Panc1 (cell line): ENCODE results near the gene KRTAP4-1. TPM values are rescaled to one million over a fixed set of nuclear protein-coding genes. Genes with fewer than 3 reads are reported as not detected.

ENCODE experiments used
- ATAC-seq: fragments of 200-7000 bp; cut with Tn5 transposase; 2 replicates; pipeline ENCODE4 v1.9.1; 2020; ENCODE audit warnings: mild to moderate bottlenecking, moderate library complexity
- BruUV-seq: library from RNA; stranded (reverse); fragments of 400-500 nt; replicated peaks from 2 replicates; lab custom pipeline; 2021; lab: Mats Ljungman, UMichigan
- CTCF ChIA-PET: fragments of 300-600 bp; sonication (Branson Sonifier 250); formaldehyde crosslinking; loops from one replicate; lab custom pipeline; 2022; ENCODE audit warnings: antibody characterized with exemption; lab: Charles Lee
- POLR2A ChIA-PET: fragments of 300-600 bp; sonication (Branson Sonifier 250); formaldehyde crosslinking; loops from one replicate; lab custom pipeline; 2022; ENCODE audit warnings: antibody characterized with exemption; lab: Charles Lee
- DNase-seq: peaks from one replicate; pipeline ENCODE4 v3.0.0-alpha.2; 2010; ENCODE audit warnings: low read depth, low spot score
- H3K27ac ChIP-seq: 2 replicates; pipeline ENCODE4 v1.5.1; 2011; ENCODE audit warnings: mild to moderate bottlenecking, low read length, inconsistent platforms
- H3K27me3 ChIP-seq: fragments of 200-500 bp; sonication (Bioruptor generic); 2 replicates; pipeline ENCODE4 v1.6.0; 2014; ENCODE audit warnings: low read length, inconsistent platforms; ENCODE audit not compliant: control insufficient read depth, insufficient read depth
- H3K36me3 ChIP-seq: fragments of 200-500 bp; sonication (Bioruptor generic); 2 replicates; pipeline ENCODE4 v1.5.1; 2014; ENCODE audit warnings: inconsistent platforms, mild to moderate bottlenecking, low read length, moderate library complexity; ENCODE audit not compliant: control insufficient read depth, insufficient read depth
- H3K4me1 ChIP-seq: 2 replicates; pipeline ENCODE4 v1.5.1; 2011; ENCODE audit warnings: inconsistent platforms, mild to moderate bottlenecking, low read length, moderate library complexity; ENCODE audit not compliant: control insufficient read depth, insufficient read depth
- H3K4me3 ChIP-seq, 2 experiments: 2 replicates each; pipeline ENCODE4 v1.5.1; 2011 to 2012; ENCODE audit warnings: low read depth in 2 of 2, low read length in 2 of 2, mild to moderate bottlenecking in 2 of 2, inconsistent platforms in 1 of 2, moderate library complexity in 1 of 2
- H3K9me3 ChIP-seq: fragments of 200-500 bp; sonication (Bioruptor generic); 2 replicates; pipeline ENCODE4 v1.5.1; 2014; ENCODE audit warnings: low read depth, mild to moderate bottlenecking, inconsistent platforms, low read length, moderate library complexity; ENCODE audit not compliant: control insufficient read depth, insufficient read depth
- POLR2AphosphoS5 ChIP-seq: IDR thresholded peaks from 2 replicates; pipeline ENCODE4 v1.6.1; 2012; ENCODE audit warnings: mild to moderate bottlenecking, low read depth, low read length, moderate library complexity
- SIN3A ChIP-seq: IDR thresholded peaks from 2 replicates; pipeline ENCODE4 v1.6.1; 2012; ENCODE audit warnings: low read depth, mild to moderate bottlenecking, low read length, moderate library complexity, borderline replicate concordance; ENCODE audit not compliant: insufficient read depth
- TCF7L2 ChIP-seq: IDR thresholded peaks from 2 replicates; pipeline ENCODE4 v1.6.1; 2011; ENCODE audit warnings: mild to moderate bottlenecking, low read depth, low read length, inconsistent platforms
- in situ Hi-C: cut with HindIII; loops from 2 replicates; pipeline ENCODE4 v1.10.0; 2016; ENCODE audit warnings: low sequenced_read_pairs, low pct_unique_long_range_greater_than_20kb
- intact Hi-C: fragments of 100-400 bp; cut with micrococcal nuclease; formaldehyde crosslinking; loops from one replicate; pipeline ENCODE4 v1.10.0; 2022; ENCODE audit not compliant: unreplicated experiment
- total RNA-seq: library from RNA; stranded (reverse); gene quantifications from one replicate; pipeline ENCODE4 v1.2.1, GENCODE V29; 2021; ENCODE audit not compliant: unreplicated experiment
- TF ChIP-seq, protein P1 (sequence below): fragments of 450-650 bp; IDR thresholded peaks from 2 replicates; pipeline ENCODE4 v1.5.1; 2017; ENCODE audit warnings: mild to moderate bottlenecking
- TF ChIP-seq, protein P2 (sequence below), 2 experiments: IDR thresholded peaks; 2 replicates each; pipeline ENCODE4 v1.6.1; 2011 to 2012; ENCODE audit warnings: low read depth in 2 of 2, control low read depth in 1 of 2, low read length in 1 of 2, mild to moderate bottlenecking in 1 of 2, moderate library complexity in 1 of 2; ENCODE audit not compliant: insufficient read depth in 1 of 2

The KRTAP4-1 gene
- total RNA-seq, 1 experiment from 2014 or later, result not detected

DNA sequence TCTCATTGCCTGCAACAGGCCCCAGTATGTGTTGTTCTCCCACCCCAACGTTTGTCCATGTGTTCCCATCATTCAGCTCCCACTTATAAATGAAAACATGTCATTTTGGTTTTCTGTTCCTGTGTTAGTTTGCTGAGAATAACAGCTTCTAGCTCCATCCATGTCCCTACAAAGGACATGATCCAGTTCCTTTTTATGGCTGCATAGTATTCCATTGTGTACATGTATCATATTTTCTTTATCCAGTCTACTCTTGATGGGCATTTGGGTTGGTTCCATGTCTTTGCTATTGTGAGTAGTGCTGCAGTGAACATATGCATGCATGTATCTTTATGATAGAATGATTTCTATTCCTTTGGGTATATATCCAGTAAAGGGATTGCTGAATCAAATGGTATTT is 31.0 kb upstream of the KRTAP4-1 start:
- ATAC-seq, result no peak
- CTCF ChIA-PET, result no interaction called here

DNA sequence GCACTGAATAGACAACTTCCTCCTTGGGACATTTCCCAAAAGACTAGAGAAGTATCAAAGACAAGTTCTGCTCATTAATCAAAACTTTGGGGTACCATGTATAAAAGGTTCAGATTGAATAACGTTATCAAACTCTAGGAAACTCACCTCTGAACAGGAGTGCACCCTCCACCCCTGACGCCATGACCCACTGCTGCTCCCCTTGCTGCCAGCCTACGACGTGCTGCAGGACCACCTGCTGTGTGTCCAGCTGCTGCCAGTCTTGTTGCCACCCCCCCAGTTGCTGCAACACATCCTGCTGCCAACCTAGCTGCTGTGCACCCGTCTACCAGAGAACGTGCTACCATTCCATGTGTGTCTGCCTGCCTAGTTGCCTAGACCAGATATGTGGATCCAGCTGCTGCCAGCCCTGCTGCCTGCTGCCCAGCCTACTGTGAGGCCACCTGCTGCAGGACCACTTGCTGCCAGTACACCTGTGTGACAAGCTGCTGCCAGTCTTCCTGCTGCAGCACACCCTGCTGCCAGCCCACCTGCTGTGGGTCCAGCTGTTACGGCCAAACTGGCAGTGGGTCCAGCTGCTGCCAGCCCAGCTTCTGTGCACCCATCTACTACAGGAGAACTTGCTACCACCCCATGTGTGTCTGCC is 27.9 kb upstream of the KRTAP4-1 start:
- DNase-seq (no peak), ATAC-seq (peak; percentile 62)
- POLR2A ChIA-PET, result no interaction called here
- H3K4me3 ChIP-seq, result no peak overlapping the region
- CTCF ChIA-PET, result no interaction called here
- H3K27ac ChIP-seq, result no peak overlapping the region
- no peaks in the 10 kb centered on the region for H3K36me3 ChIP-seq
- in situ Hi-C loops (no loop called here), intact Hi-C loops (no loop called here)
- peaks cover 7% of the 10 kb centered on the region for H3K27me3 ChIP-seq
- TF ChIP-seq TCF7L2 (no peak), SIN3A (no peak), POLR2AphosphoS5 (no peak)
- TF ChIP-seq, protein P1, sequence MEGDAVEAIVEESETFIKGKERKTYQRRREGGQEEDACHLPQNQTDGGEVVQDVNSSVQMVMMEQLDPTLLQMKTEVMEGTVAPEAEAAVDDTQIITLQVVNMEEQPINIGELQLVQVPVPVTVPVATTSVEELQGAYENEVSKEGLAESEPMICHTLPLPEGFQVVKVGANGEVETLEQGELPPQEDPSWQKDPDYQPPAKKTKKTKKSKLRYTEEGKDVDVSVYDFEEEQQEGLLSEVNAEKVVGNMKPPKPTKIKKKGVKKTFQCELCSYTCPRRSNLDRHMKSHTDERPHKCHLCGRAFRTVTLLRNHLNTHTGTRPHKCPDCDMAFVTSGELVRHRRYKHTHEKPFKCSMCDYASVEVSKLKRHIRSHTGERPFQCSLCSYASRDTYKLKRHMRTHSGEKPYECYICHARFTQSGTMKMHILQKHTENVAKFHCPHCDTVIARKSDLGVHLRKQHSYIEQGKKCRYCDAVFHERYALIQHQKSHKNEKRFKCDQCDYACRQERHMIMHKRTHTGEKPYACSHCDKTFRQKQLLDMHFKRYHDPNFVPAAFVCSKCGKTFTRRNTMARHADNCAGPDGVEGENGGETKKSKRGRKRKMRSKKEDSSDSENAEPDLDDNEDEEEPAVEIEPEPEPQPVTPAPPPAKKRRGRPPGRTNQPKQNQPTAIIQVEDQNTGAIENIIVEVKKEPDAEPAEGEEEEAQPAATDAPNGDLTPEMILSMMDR, result no peak
- TF ChIP-seq, protein P2, sequence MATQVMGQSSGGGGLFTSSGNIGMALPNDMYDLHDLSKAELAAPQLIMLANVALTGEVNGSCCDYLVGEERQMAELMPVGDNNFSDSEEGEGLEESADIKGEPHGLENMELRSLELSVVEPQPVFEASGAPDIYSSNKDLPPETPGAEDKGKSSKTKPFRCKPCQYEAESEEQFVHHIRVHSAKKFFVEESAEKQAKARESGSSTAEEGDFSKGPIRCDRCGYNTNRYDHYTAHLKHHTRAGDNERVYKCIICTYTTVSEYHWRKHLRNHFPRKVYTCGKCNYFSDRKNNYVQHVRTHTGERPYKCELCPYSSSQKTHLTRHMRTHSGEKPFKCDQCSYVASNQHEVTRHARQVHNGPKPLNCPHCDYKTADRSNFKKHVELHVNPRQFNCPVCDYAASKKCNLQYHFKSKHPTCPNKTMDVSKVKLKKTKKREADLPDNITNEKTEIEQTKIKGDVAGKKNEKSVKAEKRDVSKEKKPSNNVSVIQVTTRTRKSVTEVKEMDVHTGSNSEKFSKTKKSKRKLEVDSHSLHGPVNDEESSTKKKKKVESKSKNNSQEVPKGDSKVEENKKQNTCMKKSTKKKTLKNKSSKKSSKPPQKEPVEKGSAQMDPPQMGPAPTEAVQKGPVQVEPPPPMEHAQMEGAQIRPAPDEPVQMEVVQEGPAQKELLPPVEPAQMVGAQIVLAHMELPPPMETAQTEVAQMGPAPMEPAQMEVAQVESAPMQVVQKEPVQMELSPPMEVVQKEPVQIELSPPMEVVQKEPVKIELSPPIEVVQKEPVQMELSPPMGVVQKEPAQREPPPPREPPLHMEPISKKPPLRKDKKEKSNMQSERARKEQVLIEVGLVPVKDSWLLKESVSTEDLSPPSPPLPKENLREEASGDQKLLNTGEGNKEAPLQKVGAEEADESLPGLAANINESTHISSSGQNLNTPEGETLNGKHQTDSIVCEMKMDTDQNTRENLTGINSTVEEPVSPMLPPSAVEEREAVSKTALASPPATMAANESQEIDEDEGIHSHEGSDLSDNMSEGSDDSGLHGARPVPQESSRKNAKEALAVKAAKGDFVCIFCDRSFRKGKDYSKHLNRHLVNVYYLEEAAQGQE (IDR thresholded peaks at IDR 0.05; ENCODE audit: insufficient read depth in 1 of 2, low read depth in 2 of 2, low read length in 1 of 2), result no peak
- BruUV-seq, result no TSS peak
- H3K4me1 ChIP-seq, result no peaks in the 10 kb centered on the region
- H3K9me3 ChIP-seq, result no peaks in the 10 kb centered on the region

More for the DNA sequence above, 31.0 kb upstream of the KRTAP4-1 start:
- Histone ChIP-seq H3K27ac (no peak overlapping the region), H3K4me1 (no peaks in the 10 kb centered on the region), H3K9me3 (no peaks in the 10 kb centered on the region), H3K36me3 (no peaks in the 10 kb centered on the region), H3K4me3 (no peak overlapping the region), H3K27me3 (no peaks in the 10 kb centered on the region; the same call in 1 of the 2 replicates)
- POLR2A ChIA-PET, result no interaction called here
- BruUV-seq, result no TSS peak
- TF ChIP-seq, protein P2 (IDR thresholded peaks at IDR 0.05; ENCODE audit: insufficient read depth in 1 of 2, low read depth in 2 of 2, low read length in 1 of 2), result no peak
- no peak for TF ChIP-seq TCF7L2
- TF ChIP-seq POLR2AphosphoS5, result no peak
- no peak for TF ChIP-seq SIN3A
- TF ChIP-seq, protein P1, result no peak
- intact Hi-C loops (no loop called here), in situ Hi-C loops (no loop called here)
- no peak for DNase-seq
